ENCODE results near the gene KCNH5. TPM values are rescaled to one million over a fixed set of nuclear protein-coding genes. Genes with fewer than 3 reads are reported as not detected.
A peak's percentile ranks its signal among the peaks of the same experiment; 100 is the strongest.

Gene KCNH5
- total RNA-seq, 1 experiment from 2014 or later = 0.21 TPM

- DNase-seq = no peak
- H3K36me3 ChIP-seq (replicated peaks; ENCODE audit: control insufficient read depth, insufficient read depth, low read length) = no peaks in the 10 kb centered on the region
- H3K4me3 ChIP-seq (ENCODE audit: insufficient read depth, low read depth, low read length) = no peak overlapping the region
- H3K27me3 ChIP-seq (ENCODE audit: control insufficient read depth, insufficient read depth, low read length) = no peaks in the 10 kb centered on the region
Observed at GRCh38 chr14:62722406-62722805, 322.9 kb downstream of the KCNH5 start.

DNA sequence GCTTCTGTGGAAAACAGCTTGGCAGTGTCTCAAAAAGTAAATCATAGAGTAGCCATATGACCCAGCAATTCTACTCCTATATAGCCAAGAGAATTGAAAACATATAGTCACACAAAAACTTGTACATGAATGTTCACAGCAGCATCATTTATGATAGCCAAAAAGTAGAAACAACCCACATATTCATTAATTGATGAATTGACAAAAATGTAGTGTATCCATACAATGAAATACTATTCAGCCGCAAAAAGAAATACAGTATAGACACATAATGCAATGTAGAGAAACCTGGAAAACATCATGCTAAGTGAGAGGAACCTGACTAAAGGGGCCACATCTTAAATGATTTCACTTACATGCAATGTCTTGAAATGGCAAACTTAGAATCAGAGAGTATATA lies 326.6 kb downstream of the KCNH5 start:
- DNase-seq = no peak
- Histone ChIP-seq H3K36me3 (replicated peaks; ENCODE audit: control insufficient read depth, insufficient read depth, low read length) (no peaks in the 10 kb centered on the region), H3K4me3 (ENCODE audit: insufficient read depth, low read depth, low read length) (no peak overlapping the region)

DNA sequence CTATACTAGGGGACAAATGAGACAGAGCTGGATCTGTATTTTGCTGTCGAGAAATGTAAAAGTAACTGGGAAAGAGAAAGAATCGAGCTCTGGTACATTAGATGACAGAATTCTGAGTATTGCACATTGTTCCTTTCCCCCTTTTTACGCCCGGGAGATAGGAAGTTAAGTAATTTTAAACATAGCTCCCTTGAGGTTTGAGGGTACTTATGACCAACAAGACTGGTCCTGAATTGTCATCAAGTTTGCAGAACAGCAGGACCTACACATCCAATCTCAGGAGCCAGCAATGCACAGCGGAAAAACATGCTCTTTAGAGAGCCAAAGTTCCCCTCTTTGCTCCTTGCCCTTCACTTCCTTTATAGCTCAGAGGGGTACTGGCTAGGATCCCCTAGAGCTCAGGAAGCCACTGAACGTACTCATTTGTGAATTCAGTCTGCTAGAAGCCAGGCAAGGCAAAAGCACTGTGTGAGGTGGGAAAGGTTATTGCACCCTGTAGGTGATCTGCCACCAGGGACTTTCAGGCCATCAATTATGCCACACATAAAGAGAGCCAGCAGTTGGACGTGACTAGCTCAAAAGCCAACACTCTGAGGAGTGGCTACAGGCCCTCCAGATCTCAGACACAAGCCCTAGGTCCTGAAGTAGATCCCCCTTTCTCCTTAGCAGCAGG lies 333.8 kb downstream of the KCNH5 start:
- no peak for DNase-seq
- H3K36me3 ChIP-seq (replicated peaks; ENCODE audit: control insufficient read depth, insufficient read depth, low read length) = no peaks in the 10 kb centered on the region
- no peaks in the 10 kb centered on the region for H3K27me3 ChIP-seq (ENCODE audit: control insufficient read depth, insufficient read depth, low read length)
- H3K4me3 ChIP-seq (ENCODE audit: insufficient read depth, low read depth, low read length) = no peak overlapping the region

More for the DNA sequence above, 326.6 kb downstream of the KCNH5 start:
- H3K27me3 ChIP-seq (ENCODE audit: control insufficient read depth, insufficient read depth, low read length) = no peaks in the 10 kb centered on the region

DNA sequence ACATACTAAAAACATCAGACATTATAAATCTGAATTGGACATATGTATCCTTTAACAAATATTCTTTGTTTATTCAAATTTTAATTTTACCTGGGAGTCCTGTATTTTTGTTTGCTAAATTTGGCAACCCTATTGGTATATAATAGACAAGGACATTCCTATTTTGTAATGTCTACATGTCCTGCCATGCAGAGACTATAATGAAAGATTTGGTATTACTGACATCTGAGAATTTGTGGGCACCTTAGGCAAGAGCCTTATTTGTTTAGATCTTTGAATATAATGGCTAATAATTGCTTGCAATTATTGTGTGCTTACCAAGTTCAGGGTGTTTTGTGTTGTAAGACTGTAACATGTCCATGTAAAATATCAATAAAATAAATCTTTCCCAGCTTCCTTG lies 334.4 kb downstream of the KCNH5 start:
- no peak for DNase-seq
- Histone ChIP-seq H3K27me3 (ENCODE audit: control insufficient read depth, insufficient read depth, low read length) (no peaks in the 10 kb centered on the region), H3K4me3 (ENCODE audit: insufficient read depth, low read depth, low read length) (no peak overlapping the region), H3K36me3 (replicated peaks; ENCODE audit: control insufficient read depth, insufficient read depth, low read length) (no peaks in the 10 kb centered on the region)

- Histone ChIP-seq H3K27me3 (ENCODE audit: control insufficient read depth, insufficient read depth, low read length) (no peaks in the 10 kb centered on the region), H3K4me3 (ENCODE audit: insufficient read depth, low read depth, low read length) (no peak overlapping the region), H3K36me3 (replicated peaks; ENCODE audit: control insufficient read depth, insufficient read depth, low read length) (no peaks in the 10 kb centered on the region)
- no peak for DNase-seq
Observed at GRCh38 chr14:62709773-62710172, 335.5 kb downstream of the KCNH5 start.

GRCh38 chr14:62706217-62706616 lies 339.0 kb downstream of the KCNH5 start:
- Histone ChIP-seq H3K4me3 (ENCODE audit: insufficient read depth, low read depth, low read length) (no peak overlapping the region), H3K27me3 (ENCODE audit: control insufficient read depth, insufficient read depth, low read length) (no peaks in the 10 kb centered on the region), H3K36me3 (replicated peaks; ENCODE audit: control insufficient read depth, insufficient read depth, low read length) (no peaks in the 10 kb centered on the region)
- DNase-seq = no peak

- no peaks in the 10 kb centered on the region for H3K36me3 ChIP-seq (replicated peaks; ENCODE audit: control insufficient read depth, insufficient read depth, low read length)
- no peak overlapping the region for H3K4me3 ChIP-seq (ENCODE audit: insufficient read depth, low read depth, low read length)
- DNase-seq = no peak
- H3K27me3 ChIP-seq (ENCODE audit: control insufficient read depth, insufficient read depth, low read length) = no peaks in the 10 kb centered on the region
Observed at GRCh38 chr14:62697461-62697860, 347.8 kb downstream of the KCNH5 start.

DNA sequence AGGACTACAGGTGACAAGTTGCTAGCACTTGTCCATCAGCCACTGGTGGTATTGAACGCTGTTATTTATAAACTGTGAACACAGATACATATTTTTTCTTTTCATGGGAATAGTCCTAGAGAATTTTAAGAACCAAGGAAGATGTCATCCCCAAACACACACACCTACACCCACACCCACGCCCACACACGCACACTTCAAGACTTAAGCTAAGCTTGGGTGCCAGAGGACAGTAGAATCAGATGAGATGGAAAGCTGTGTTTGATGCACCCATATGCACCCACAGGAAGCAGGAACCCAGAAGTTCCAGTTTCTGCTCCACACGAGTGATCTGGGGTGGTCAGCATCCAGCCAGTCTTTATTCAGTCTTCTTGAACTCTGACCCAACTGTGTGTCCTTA lies 348.3 kb downstream of the KCNH5 start:
- Histone ChIP-seq H3K36me3 (replicated peaks; ENCODE audit: control insufficient read depth, insufficient read depth, low read length) (no peaks in the 10 kb centered on the region), H3K4me3 (ENCODE audit: insufficient read depth, low read depth, low read length) (no peak overlapping the region), H3K27me3 (ENCODE audit: control insufficient read depth, insufficient read depth, low read length) (no peaks in the 10 kb centered on the region)
- DNase-seq = no peak

- peak; percentile 59 for DNase-seq
Observed at GRCh38 chr14:62696331-62696924, 348.8 kb downstream of the KCNH5 start.

DNA sequence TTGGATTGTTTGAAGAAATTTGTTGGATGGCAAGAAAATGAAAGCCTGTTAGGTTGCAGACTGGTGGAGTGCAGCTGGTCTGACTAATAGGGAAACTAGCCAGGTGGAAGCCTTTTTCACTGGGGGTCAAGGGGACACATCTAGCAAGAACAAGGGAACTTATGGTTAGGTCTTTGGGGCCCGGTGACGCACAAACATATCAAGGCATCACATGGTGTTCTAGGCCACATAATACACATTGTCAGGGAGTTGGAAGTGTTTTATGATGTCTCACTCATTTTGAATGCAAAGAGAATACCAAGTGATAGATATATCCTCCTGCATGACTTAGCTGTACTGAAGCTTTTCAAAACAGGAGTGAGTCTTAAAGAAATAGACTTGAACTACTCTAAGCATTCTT lies 351.2 kb downstream of the KCNH5 start:
- Histone ChIP-seq H3K27me3 (ENCODE audit: control insufficient read depth, insufficient read depth, low read length) (no peaks in the 10 kb centered on the region), H3K4me3 (ENCODE audit: insufficient read depth, low read depth, low read length) (no peak overlapping the region), H3K36me3 (replicated peaks; ENCODE audit: control insufficient read depth, insufficient read depth, low read length) (no peaks in the 10 kb centered on the region)
- DNase-seq = no peak

More at GRCh38 chr14:62696331-62696924, 348.8 kb downstream of the KCNH5 start:
- no peaks in the 10 kb centered on the region for H3K36me3 ChIP-seq (replicated peaks; ENCODE audit: control insufficient read depth, insufficient read depth, low read length)
- H3K27me3 ChIP-seq (ENCODE audit: control insufficient read depth, insufficient read depth, low read length) = no peaks in the 10 kb centered on the region
- no peak overlapping the region for H3K4me3 ChIP-seq (ENCODE audit: insufficient read depth, low read depth, low read length)

GRCh38 chr14:62692490-62693106 lies 352.7 kb downstream of the KCNH5 start:
- no peak for DNase-seq
- Histone ChIP-seq H3K36me3 (replicated peaks; ENCODE audit: control insufficient read depth, insufficient read depth, low read length) (no peaks in the 10 kb centered on the region), H3K4me3 (ENCODE audit: insufficient read depth, low read depth, low read length) (no peak overlapping the region), H3K27me3 (ENCODE audit: control insufficient read depth, insufficient read depth, low read length) (no peaks in the 10 kb centered on the region)

GRCh38 chr14:62691647-62692489 lies 353.4 kb downstream of the KCNH5 start:
- Histone ChIP-seq H3K27me3 (ENCODE audit: control insufficient read depth, insufficient read depth, low read length) (no peaks in the 10 kb centered on the region), H3K36me3 (replicated peaks; ENCODE audit: control insufficient read depth, insufficient read depth, low read length) (no peaks in the 10 kb centered on the region), H3K4me3 (ENCODE audit: insufficient read depth, low read depth, low read length) (no peak overlapping the region)
- no peak for DNase-seq

- DNase-seq = no peak
- H3K27me3 ChIP-seq (ENCODE audit: control insufficient read depth, insufficient read depth, low read length) = no peaks in the 10 kb centered on the region
- H3K36me3 ChIP-seq (replicated peaks; ENCODE audit: control insufficient read depth, insufficient read depth, low read length) = no peaks in the 10 kb centered on the region
- no peak overlapping the region for H3K4me3 ChIP-seq (ENCODE audit: insufficient read depth, low read depth, low read length)
Observed at GRCh38 chr14:62689733-62690132, 355.5 kb downstream of the KCNH5 start.

GRCh38 chr14:62687818-62688217 lies 357.4 kb downstream of the KCNH5 start:
- H3K36me3 ChIP-seq (replicated peaks; ENCODE audit: control insufficient read depth, insufficient read depth, low read length) = no peaks in the 10 kb centered on the region
- H3K4me3 ChIP-seq (ENCODE audit: insufficient read depth, low read depth, low read length) = no peak overlapping the region
- no peaks in the 10 kb centered on the region for H3K27me3 ChIP-seq (ENCODE audit: control insufficient read depth, insufficient read depth, low read length)
- DNase-seq = no peak

Data from H7 (cell line).